NCI-H1092 treated with DMSO at 0.1 percent for 48 hours (cell line): ENCODE measurements around the gene VPS26A.

Experiments used
- DNase-seq: peaks from one replicate; lab custom pipeline; 2025; lab: John Stamatoyannopoulos, UW

VPS26A gene

DNA sequence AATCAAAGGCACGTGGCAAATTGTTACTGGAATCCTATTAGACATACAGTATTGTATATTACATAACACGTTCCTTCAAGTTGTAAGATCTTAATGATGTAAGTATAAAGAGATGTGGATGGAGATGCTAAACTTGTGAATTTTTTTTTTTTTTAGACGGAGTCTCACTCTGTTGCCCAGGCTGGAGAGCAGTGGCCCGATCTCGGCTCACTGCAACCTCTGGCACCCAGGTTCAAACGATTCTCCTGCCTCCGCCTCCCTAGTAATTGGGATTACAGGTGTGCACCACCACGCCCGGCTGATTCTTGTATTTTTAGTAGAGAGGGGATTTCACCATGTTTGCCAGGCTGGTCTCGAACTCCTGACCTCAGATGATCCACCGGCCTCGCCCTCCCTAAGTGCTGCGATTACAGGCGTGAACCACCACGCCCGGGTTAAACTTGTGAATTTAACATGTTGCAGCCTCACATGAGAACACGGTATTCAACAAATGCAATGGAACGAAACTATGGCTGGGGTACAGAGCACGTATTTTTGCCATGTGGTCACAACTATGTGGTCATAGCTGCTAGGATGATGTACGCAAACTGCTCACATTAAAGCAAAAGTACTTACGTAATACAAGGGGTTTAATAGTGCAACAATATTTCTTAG, 55.2 kb downstream of the VPS26A start:
- DNase-seq = no peak

DNA sequence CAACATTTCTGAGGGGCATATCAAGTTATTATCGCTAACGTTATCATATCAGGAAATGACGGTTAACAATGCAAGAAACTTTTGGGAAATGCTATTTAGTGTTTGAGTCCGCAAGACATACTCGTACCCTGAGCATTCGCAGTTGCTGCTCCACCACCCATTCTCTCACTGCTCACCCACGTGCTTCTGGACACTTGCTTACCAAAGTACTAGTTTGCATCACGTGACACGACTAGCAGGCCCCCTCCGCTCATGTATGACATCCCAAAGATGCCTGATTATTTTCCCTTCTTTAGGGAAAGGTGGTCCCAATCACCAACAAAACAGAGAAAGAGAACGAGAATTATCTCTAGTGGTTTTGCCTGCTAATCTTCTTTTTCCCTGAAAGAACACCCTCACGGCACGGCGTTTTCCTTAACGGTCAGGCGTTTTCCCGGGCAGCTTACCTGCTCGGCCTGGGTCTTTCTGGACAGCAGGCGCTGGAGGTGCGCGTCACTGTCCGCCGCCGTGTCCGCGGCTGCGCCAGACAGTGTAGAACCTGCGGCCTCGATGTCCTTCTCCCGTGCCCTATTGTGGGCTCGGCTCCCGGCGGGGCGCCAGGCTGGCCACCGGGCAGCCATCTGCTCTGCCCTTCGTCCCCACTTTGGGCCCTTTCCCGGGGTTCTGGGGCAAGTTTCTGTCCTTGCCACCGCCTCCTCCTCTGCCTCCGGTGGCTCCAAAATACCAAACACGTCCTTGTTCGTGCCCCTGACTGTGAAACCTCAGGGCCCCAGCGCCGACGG, 56.0 kb downstream of the VPS26A start, which contains the start of gene SUPV3L1:
Gene SUPV3L1 (plus strand): TSS at position 492 of the 782 bp plus-strand sequence. CDS start 58 bp downstream, at position 550.
- peak; percentile 93 for DNase-seq

GRCh38 chr10:69180525-69181204, 56.7 kb downstream of the VPS26A start:
- no peak for DNase-seq

DNA sequence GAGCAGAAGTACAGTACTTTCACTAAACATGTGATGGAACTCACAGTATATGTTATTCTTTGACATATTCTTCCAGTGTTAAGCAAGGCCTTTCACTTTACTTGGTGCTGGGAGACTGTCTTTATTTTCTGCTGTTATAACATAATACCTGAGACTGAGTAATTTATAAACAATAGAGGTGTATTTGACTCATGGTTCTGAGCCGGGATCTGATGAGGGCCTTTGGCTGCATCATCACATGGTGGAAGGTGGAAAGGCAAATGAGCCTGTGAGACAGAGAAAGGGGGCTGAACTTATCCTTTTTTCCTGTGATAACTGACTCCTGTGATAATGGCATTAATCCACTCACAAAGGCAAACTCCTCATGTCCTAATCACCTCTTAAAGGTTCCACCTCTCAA, 57.5 kb downstream of the VPS26A start:
- DNase-seq = no peak

DNA sequence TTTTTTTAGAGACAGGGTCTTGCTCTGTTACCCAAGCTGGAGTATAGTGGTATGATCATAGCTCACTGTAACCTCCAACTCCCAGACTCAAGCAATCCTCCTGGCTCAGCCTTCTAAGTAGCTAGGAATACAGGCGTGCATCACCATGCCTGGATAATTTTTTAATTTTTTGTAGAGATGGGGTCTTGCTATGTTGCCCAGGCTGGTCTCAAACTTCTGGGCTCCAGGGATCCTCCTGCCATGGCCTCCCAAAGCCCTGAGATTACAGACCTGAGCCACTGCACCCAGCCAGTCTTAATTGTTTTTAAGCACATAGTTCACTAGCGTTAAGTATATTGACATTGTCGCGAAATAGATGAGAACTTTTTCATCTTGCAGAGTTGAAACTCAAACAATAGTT, 58.0 kb downstream of the VPS26A start:
- no peak for DNase-seq

DNA sequence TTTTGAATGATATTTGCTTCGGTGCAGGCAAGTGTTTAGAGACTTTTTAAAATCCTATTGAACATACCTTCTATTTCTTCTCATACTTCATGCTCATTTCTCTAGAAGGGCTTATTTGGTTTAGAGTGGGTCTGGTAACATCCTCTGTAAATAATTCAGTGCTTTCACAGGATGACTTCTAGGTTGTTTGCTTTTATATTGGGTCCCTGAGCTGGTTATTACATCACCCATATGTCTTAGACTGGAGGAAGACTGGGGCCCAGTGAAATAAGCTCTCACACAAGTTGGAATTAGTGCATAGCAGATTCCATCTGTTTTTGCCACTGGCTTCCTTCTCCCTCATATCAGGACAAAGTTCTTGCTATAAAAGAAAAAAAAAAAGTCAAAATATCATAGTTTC, 62.5 kb downstream of the VPS26A start:
- no peak for DNase-seq

GRCh38 chr10:69201045-69201444, 77.1 kb downstream of the VPS26A start:
- DNase-seq = no peak

DNA sequence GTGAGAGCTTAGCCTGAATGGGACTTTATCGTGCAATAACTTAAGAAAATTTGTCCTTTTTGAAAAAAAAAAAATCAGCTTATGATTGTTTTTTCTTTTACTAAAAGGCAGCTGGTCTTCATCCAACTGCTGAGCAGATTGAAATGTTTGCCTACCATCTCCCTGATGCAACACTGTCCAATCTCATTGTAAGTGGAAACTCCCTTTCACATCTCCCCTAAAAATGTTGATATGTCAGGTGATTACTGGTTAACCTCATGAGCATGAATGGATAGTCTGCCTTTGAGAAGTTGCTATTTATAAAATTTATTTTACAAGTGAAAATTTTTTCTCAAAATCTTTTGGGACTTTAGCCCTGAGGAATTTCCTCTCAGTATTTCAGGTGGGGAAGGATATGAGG, 78.4 kb downstream of the VPS26A start:
- no peak for DNase-seq

- no peak for DNase-seq
Measured at GRCh38 chr10:69208761-69209160, 84.8 kb downstream of the VPS26A start.

- no peak for DNase-seq
Measured at GRCh38 chr10:69209787-69210484, 86.0 kb downstream of the VPS26A start.

DNA sequence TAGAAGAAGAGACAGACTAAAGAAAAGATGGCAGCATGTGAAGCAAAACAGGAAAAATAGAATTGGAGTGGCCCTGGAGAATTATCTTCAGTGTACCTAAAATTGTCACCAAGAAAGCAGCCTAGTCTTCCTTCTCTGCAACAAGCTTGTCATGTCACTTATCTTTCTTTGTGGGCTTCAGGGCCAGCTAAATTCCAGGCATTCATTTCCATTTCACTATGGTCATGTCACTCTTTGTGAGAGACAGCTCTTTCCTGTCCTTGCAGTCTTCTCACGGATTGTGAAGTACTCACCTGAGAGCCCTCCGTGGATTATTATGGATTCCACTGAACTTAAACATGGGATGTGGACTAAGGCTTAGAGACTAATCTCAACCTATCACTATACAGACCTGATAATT, 87.1 kb downstream of the VPS26A start:
- no peak for DNase-seq

- no peak for DNase-seq
Measured at GRCh38 chr10:69211524-69211923, 87.5 kb downstream of the VPS26A start.

DNA sequence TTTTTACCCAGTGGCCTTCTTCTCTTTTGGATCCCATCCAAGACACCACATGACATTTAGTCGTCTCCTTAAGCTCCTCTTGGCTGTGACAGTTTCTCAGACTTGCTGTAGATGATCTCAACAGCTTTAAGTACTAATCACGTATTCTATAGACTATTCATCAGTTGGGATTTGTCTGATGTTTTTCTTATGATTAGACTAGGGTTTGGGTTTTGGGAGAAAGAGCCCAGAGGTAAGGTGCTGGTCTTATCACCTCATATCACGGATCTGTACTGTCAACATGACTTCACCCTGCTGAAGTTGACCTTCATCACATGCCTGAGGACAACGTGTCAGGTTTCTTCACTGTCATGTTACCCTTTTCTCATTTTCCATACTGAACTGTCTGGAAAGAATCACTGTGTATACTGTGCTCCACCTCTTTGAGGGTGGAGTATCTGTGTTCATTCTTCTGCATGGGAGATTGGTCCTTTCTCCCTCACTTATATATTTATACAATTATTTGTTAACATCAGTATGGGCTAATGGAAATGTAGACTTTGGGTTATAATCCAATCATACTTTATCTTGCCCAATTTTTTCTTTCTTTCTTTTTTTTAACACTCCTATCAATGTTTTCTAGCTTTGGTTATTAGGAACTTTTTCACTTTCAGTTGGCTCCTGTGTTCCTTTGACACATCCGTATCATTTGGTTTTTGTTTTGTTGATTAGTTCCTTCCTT, 89.8 kb downstream of the VPS26A start:
- DNase-seq = no peak

GRCh38 chr10:69214666-69215131, 90.7 kb downstream of the VPS26A start:
- no peak for DNase-seq

GRCh38 chr10:69215405-69216171, 91.6 kb downstream of the VPS26A start:
- DNase-seq = no peak

DNA sequence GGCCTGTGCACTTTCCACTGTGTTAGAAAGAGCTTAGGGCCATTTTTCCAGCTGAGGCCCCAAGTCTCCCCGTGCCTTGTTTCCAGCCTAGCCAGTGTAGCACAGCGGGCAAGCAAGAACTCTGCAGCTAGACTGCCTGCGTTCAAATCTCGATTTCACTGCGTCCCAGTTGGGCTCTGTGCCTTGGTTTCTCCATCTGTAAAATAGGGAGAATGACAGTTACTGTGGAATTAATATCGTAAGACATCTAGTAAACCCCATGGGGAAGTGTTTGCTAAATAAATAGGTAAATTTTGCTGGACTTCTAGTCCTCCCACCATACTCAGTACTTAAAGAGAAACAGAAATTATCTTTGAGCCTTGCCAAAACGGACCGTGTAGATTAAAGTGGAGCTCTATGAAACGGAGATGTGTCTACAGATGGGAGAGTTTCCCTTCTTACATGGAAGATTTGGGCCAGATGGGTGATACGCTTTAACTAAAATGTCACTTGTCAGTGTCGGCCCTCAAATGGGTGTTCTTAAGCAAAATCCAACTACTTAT, 92.7 kb downstream of the VPS26A start:
- no peak for DNase-seq

DNA sequence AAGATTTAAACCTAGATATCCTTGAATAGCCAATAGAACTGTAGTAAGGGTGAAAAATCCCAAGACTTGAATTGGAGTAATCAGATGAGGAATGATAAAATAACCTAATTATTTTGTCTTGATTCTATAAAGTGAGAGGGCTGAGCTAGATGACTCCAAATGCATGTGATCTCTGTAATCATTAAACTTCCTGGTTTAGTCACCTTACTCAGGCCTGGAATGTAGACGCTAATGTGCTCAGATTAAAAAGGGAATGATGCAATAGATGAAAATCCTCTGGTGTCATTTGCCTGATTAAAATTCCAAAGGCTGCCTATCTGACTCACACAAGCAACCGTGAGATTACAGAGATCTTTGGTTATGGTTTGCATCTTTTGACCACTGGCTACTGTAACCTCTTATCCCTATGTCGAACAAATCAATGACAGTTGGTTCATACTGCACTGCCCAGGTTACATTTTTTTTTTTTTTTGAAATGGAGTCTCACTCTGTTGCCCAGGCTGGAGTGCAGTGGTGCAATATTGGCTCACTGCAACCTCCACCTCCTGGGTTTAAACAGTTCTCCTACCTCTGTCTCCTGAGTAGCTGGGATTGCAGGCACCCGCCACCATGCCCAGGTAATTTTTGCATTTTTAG, 93.3 kb downstream of the VPS26A start:
- no peak for DNase-seq

DNA sequence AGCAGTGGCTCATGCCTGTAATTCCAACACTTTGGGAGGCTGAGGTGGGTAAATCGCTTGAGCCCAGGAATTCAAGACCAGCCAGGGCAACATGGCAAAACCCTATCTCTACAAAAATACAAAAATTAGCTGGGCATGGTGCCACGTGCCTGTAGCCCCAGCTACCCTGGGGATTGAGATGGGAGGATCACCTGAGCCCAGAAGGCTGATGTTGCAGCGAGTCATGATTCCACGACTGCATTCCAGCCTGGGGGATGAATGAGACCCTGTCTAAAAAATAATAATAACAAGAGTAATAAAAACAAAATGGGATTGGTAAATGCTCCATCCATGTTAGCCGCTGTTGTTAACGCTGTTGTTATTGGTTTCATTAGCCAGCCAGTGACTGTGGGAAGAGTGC, 94.9 kb downstream of the VPS26A start:
- no peak for DNase-seq

- no peak for DNase-seq
Measured at GRCh38 chr10:69220041-69220451, 96.1 kb downstream of the VPS26A start, which contains the start of gene HKDC1. TSS of gene HKDC1 (plus strand) at chr10:69220332. CDS start at chr10:69220436, 104 bp downstream.

GRCh38 chr10:69220507-69220906, 96.5 kb downstream of the VPS26A start:
- no peak for DNase-seq
